HG03103 (cell line): ENCODE results near the gene MAP4K5.

Experiments
- ATAC-seq: cut with Tn5 transposase; IDR thresholded peaks from one replicate; pipeline ENCODE4 v1.9.1; 2021; ENCODE audit warnings: low read depth; ENCODE audit not compliant: unreplicated experiment

The MAP4K5 gene

GRCh38 chr14:50377550-50378085 is 154.8 kb downstream of the MAP4K5 start:
- no peak for ATAC-seq

- ATAC-seq = no peak
Measured at GRCh38 chr14:50375760-50376159, 156.6 kb downstream of the MAP4K5 start.

GRCh38 chr14:50373959-50374358 is 158.4 kb downstream of the MAP4K5 start:
- ATAC-seq = no peak

GRCh38 chr14:50371546-50371945 is 160.8 kb downstream of the MAP4K5 start:
- no peak for ATAC-seq
